Gastroesophageal sphincter (tissue), 4 donors: Measurements from ENCODE around the gene LDB2. TPM values are rescaled to one million over a fixed set of nuclear protein-coding genes. Genes with fewer than 3 reads are reported as not detected.

ENCODE experiments used
- ATAC-seq: fragments of 150-250 bp; one replicate; pipeline ENCODE4 v1.9.1; 2016; ENCODE audit warnings: mild to moderate bottlenecking, moderate library complexity
- H3K27ac ChIP-seq, 4 donors: fragments of 200-600 bp; sonication (generic) in 3 of 4; 1 replicate in 3 of 4; 2 replicates in 1 of 4; pipeline ENCODE4 v1.5.1; 2016 to 2019
- H3K27me3 ChIP-seq: fragments of 200-600 bp; sonication (generic); one replicate; pipeline ENCODE4 v1.5.1; 2019
- H3K36me3 ChIP-seq, 2 donors: fragments of 200-600 bp; sonication (generic); one replicate each; pipeline ENCODE4 v1.5.1; 2019; ENCODE audit warnings: control low read depth in 1 of 2
- H3K4me1 ChIP-seq, 3 donors: fragments of 200-600 bp; sonication (generic); 1 replicate in 2 of 3; 2 replicates in 1 of 3; pipeline ENCODE4 v1.5.1; 2016 to 2019; ENCODE audit warnings: control low read depth in 2 of 3
- H3K4me3 ChIP-seq, 2 donors: fragments of 200-600 bp; sonication (generic); one replicate each; pipeline ENCODE4 v1.5.1; 2019; ENCODE audit warnings: mild to moderate bottlenecking in 1 of 2, moderate library complexity in 1 of 2
- H3K9me3 ChIP-seq, 3 donors: fragments of 200-600 bp; sonication (generic); one replicate each; pipeline ENCODE4 v1.5.1; 2017 to 2019; ENCODE audit warnings: control low read depth in 2 of 3
- EP300 ChIP-seq: sonication (generic); formaldehyde crosslinking; IDR thresholded peaks from one replicate; pipeline ENCODE4 v1.6.1; 2017; ENCODE audit warnings: antibody characterized with exemption, mild to moderate bottlenecking
- POLR2A ChIP-seq, 2 donors: fragments of 450-650 bp; IDR thresholded peaks; one replicate each; pipeline ENCODE4 v1.6.1; 2017; ENCODE audit warnings: antibody characterized with exemption in 2 of 2, mild to moderate bottlenecking in 2 of 2, moderate library complexity in 1 of 2
- POLR2AphosphoS5 ChIP-seq: sonication (generic); formaldehyde crosslinking; IDR thresholded peaks from one replicate; pipeline ENCODE4 v1.6.1; 2017; ENCODE audit warnings: antibody characterized with exemption
- WGBS, 2 donors: methylation state at CpG; one replicate each; pipeline ENCODE4 v1.1.5; 2018; ENCODE audit warnings: low coverage in 1 of 2; 5-methylcytosine and 5-hydroxymethylcytosine counted together
- total RNA-seq, 4 donors: library from RNA; depleted of rRNA; stranded (reverse); fragments of >200 nt; gene quantifications; one replicate each; pipeline ENCODE4 v1.1.0, GENCODE V29; 2016
- TF ChIP-seq, protein P1 (sequence below), 4 experiments: fragments of 200-600 bp in 2 of 4; fragments of 450-650 bp in 2 of 4; sonication (generic) in 1 of 4; IDR thresholded peaks; one replicate each; pipeline ENCODE4 v1.5.1; 2017 to 2019; ENCODE audit warnings: antibody characterized with exemption in 4 of 4, mild to moderate bottlenecking in 2 of 4, moderate library complexity in 2 of 4

Gene LDB2
- total RNA-seq, 4 donors from 2014 or later = 23.6 to 29.6 (median 28.3) TPM

DNA sequence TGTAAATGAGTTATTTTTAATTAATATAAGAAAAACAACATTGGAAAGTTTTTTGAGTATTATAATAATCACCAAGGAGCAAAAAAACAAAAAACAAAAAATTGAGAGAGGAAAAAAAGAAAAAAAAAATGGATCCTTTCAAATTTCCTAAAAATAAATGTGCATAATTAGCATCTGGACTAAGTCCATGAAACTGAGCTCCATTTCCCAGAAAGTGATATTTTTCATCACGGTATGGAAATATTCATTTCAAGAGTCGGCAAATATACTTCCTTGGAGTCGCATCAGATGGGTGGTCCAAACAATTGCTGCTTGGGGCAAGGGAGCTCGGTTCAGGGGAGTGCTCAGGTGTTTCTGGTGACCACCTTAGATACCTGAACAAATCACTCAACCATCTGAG lies 305.1 kb downstream of the LDB2 start:
- no peak for TF ChIP-seq EP300
- no peak for TF ChIP-seq POLR2AphosphoS5
- TF ChIP-seq, protein P1, sequence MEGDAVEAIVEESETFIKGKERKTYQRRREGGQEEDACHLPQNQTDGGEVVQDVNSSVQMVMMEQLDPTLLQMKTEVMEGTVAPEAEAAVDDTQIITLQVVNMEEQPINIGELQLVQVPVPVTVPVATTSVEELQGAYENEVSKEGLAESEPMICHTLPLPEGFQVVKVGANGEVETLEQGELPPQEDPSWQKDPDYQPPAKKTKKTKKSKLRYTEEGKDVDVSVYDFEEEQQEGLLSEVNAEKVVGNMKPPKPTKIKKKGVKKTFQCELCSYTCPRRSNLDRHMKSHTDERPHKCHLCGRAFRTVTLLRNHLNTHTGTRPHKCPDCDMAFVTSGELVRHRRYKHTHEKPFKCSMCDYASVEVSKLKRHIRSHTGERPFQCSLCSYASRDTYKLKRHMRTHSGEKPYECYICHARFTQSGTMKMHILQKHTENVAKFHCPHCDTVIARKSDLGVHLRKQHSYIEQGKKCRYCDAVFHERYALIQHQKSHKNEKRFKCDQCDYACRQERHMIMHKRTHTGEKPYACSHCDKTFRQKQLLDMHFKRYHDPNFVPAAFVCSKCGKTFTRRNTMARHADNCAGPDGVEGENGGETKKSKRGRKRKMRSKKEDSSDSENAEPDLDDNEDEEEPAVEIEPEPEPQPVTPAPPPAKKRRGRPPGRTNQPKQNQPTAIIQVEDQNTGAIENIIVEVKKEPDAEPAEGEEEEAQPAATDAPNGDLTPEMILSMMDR (IDR thresholded peaks at IDR 0.05) = no peak
- TF ChIP-seq POLR2A (IDR thresholded peaks at IDR 0.05) = no peak
- Histone ChIP-seq H3K27me3 (no peaks in the 10 kb centered on the region), H3K4me3 (no peak overlapping the region), H3K27ac (no peak overlapping the region), H3K4me1 (peaks cover 0 to 6% (median 0%) of the 10 kb centered on the region in 3 donors), H3K36me3 (no peaks in the 10 kb centered on the region), H3K9me3 (no peaks in the 10 kb centered on the region)
- WGBS, 2 donors = 56 to 63% methylated on average over 3 to 4 of the region's 4 CpGs
- no peak for ATAC-seq

DNA sequence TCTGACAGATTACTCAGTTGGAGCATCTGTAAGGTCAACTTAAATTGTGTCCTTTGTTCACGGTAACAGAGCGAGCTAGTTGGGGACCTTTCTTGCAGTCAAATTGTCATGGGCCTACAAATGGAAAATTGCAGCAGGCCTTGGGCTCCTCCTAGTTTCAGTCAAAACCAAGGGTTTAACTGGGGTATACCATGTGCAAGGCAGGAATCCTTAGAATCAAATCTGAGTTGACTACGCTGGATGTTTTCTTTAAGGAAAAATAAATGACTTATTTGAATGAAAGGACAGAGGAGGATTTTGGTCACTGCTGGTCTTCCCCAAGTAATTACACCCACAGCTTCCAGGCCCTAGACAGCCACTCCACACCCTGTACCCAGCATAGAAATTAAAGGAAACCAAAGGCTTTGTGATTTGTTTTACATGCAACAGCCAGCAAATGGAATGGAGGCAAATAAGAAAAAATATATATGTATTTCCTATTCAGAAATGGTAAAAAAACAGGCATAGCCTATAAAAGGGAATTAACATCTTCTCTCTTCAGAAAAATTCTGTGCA lies 307.1 kb downstream of the LDB2 start:
- Histone ChIP-seq H3K4me3 (no peak overlapping the region), H3K9me3 (no peaks in the 10 kb centered on the region), H3K4me1 (no peaks in the 10 kb centered on the region), H3K27me3 (no peaks in the 10 kb centered on the region), H3K36me3 (no peaks in the 10 kb centered on the region), H3K27ac (no peak overlapping the region)
- TF ChIP-seq, protein P1 (IDR thresholded peaks at IDR 0.05) = no peak
- TF ChIP-seq POLR2A (IDR thresholded peaks at IDR 0.05) (no peak), EP300 (no peak), POLR2AphosphoS5 (no peak)
- ATAC-seq = no peak
- 87 to 92% methylated on average over 2 to 3 of the region's 3 CpGs for WGBS, 2 donors

DNA sequence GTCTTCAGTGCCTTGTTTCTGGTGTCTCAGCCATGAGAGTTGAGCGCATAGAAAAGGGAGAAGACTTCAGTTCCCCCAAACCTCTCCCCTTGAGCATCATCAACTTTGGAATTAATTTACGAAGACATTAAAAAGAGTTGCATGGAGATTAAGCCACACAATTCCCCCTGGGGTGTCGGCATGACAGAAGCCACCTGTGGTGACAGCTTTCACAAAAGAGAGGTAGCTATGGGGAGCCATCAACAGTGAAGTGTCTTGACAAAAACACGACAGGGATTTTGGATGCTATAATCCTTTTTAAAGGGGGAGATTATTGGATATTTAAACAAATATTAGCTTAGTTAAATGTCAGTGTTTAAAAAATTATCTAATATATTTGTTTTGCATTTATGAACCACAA lies 307.6 kb downstream of the LDB2 start:
- H3K4me1 ChIP-seq = no peaks in the 10 kb centered on the region
- no peak overlapping the region for H3K4me3 ChIP-seq
- no peak for ATAC-seq
- H3K27ac ChIP-seq = no peak overlapping the region
- H3K36me3 ChIP-seq = no peaks in the 10 kb centered on the region
- no peaks in the 10 kb centered on the region for H3K9me3 ChIP-seq
- 60 to 74% methylated on average over 3 to 4 of the region's 4 CpGs for WGBS, 2 donors
- no peaks in the 10 kb centered on the region for H3K27me3 ChIP-seq
- TF ChIP-seq EP300 = no peak
- TF ChIP-seq POLR2AphosphoS5 = no peak
- TF ChIP-seq, protein P1 (IDR thresholded peaks at IDR 0.05) = no peak
- no peak for TF ChIP-seq POLR2A (IDR thresholded peaks at IDR 0.05)

DNA sequence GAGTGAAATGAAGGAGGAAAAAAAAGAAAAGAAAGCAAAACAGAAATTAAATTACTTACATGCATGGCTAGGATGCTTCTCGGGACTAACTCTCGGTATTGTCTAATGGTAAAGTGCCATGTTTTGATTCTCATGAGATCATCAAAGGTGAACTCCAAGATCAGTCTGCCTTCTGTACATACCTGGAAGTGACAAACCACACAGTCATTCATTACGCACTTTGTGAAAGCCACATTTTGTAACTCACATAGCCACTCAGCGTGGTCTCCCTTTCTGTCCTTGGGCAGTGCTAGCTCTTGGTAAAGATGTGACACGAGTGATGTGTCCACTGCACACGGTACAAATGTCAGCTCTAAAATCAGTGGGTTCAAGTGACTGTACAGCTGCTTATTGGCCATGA lies 309.8 kb downstream of the LDB2 start:
- ATAC-seq = no peak
- H3K36me3 ChIP-seq = no peaks in the 10 kb centered on the region
- 87 to 96% methylated on average over 6 of the region's 6 CpGs for WGBS, 2 donors
- no peaks in the 10 kb centered on the region for H3K27me3 ChIP-seq
- peak overlapping the region in 1 of 4 donors; percentile 19 for H3K27ac ChIP-seq
- no peaks in the 10 kb centered on the region for H3K9me3 ChIP-seq
- H3K4me1 ChIP-seq = no peaks in the 10 kb centered on the region
- TF ChIP-seq POLR2A (IDR thresholded peaks at IDR 0.05) = no peak
- TF ChIP-seq POLR2AphosphoS5 = no peak
- no peak for TF ChIP-seq EP300
- TF ChIP-seq, protein P1 (IDR thresholded peaks at IDR 0.05) = no peak
- H3K4me3 ChIP-seq = no peak overlapping the region

DNA sequence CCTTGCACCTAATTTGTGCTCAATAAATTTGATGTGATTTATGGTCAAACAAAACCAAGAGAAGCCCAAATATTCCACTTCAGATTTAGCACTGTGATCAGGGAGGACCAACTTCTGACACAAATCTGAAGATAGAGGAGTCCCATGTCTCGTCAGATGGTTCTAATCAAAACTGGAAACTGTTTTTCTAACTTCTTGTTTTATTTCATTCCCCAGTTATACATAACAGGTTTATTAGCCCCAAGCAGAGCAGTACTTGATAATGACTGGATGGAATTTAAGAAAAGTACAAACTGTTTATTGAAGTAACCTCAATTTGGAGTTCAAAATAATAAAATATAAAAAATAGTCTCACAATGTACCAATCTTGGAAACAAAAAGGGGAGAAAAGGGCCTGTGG lies 310.3 kb downstream of the LDB2 start:
- Histone ChIP-seq H3K36me3 (no peaks in the 10 kb centered on the region), H3K27ac (peak overlapping the region in 1 of 4 donors; percentile 19), H3K9me3 (no peaks in the 10 kb centered on the region), H3K27me3 (no peaks in the 10 kb centered on the region), H3K4me1 (no peaks in the 10 kb centered on the region), H3K4me3 (no peak overlapping the region)
- ATAC-seq = no peak
- WGBS, 2 donors = 63 to 83% methylated on average over 1 of the region's 1 CpG
- TF ChIP-seq POLR2A (IDR thresholded peaks at IDR 0.05) (no peak), EP300 (no peak), POLR2AphosphoS5 (no peak)
- TF ChIP-seq, protein P1 (IDR thresholded peaks at IDR 0.05) = no peak
